ENCODE data around the gene TNNT1.

DNA sequence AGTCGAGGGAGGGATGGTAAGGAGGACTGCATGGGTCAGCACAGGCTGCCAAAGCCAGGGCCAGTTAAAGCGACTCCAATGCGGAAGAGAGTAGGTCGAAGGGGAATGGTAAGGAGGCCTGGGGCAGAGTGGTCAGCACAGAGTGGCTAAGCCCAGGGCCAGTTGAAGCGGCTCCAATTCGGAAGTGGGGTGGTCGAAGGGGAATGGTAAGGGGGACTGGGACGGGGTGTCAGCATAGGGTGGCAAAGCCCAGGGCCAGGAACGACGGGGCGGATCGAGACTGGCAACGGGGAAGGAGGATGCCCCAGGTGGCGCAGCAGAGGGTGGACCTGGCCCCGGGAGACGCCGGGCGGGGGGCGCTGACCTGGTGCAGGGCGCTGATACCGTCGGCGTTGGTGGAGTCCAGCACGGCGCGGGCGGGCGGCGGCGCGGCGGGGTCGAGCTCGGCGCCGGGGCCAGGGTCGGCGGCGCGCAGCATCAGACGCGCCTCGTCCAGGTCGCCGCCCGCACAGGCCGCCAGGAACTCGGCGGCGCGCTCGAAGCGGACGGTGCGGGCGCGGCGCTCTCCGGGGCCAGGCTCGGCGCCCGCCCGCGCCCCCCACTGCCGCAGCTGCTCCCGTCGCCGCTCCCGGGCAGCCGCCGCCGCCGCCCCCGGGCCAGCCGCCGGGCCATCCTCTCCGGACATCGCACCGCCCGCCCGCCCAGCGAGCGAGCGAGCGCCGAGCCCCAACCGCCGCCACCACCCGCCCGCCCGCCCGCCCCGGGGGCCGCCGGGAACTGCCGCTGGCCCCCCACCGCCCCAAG, 31.9 kb downstream of the TNNT1 start, which contains the start of gene PPP1R12C:
- TF ChIP-seq CTCF (IDR thresholded peaks at IDR 0.05) = no peak
- peak in 1 of 2 donors; percentile 45 for TF ChIP-seq POLR2A (IDR thresholded peaks at IDR 0.05)

Data from adrenal gland (tissue), 5 donors.